SU-DHL-6 (cell line): Measurements from ENCODE around the gene SIX3.

Experiments used
- CTCF ChIP-seq: fragments of 200-600 bp; sonication (generic); IDR thresholded peaks from one replicate; pipeline ENCODE4 v1.5.1; 2017; ENCODE audit warnings: antibody characterized with exemption, mild to moderate bottlenecking, low read length, moderate library complexity; ENCODE audit not compliant: insufficient read depth, poor library complexity, severe bottlenecking
- EZH2phosphoT487 ChIP-seq: fragments of 200-600 bp; sonication (generic), shearing (Covaris generic); conservative IDR thresholded peaks from 2 replicates; pipeline ENCODE4 v1.6.1; 2018; ENCODE audit warnings: mild to moderate bottlenecking, antibody characterized with exemption, low read length, moderate library complexity, mixed read lengths

GRCh38 chr2:44934983-44935728 lies 6.3 kb upstream of the SIX3 start:
- TF ChIP-seq CTCF (no peak), EZH2phosphoT487 (no peak)
